Psoas muscle (tissue), 8 donors: ENCODE results near the gene VPS35L. TPM values are rescaled to one million over a fixed set of nuclear protein-coding genes. Genes with fewer than 3 reads are reported as not detected.

Experiments
- ATAC-seq, 4 donors: fragments of 200-7000 bp; cut with Tn5 transposase; one replicate each; pipeline ENCODE4 v1.9.1; 2020; ENCODE audit warnings: moderate library complexity in 3 of 4, mild to moderate bottlenecking in 2 of 4
- DNase-seq, 2 donors: peaks; one replicate each; pipeline ENCODE4 v3.0.0-alpha.2; 2020
- H3K27ac ChIP-seq: fragments of 200-600 bp; one replicate; pipeline ENCODE4 v1.8.0; 2022
- H3K27me3 ChIP-seq, 3 donors: fragments of 200-600 bp in 1 of 3; one replicate each; pipeline versions ENCODE4 v1.6.1 to v1.8.0; 2013 to 2022; ENCODE audit warnings: low read length in 2 of 3, mild to moderate bottlenecking in 2 of 3, moderate library complexity in 1 of 3; ENCODE audit not compliant: insufficient read depth in 3 of 3
- H3K36me3 ChIP-seq, 2 donors: fragments of 200-600 bp in 1 of 2; one replicate each; pipeline versions ENCODE4 v1.6.1 to v1.8.0; 2013 to 2022; ENCODE audit warnings: low read depth in 1 of 2, mild to moderate bottlenecking in 1 of 2, moderate library complexity in 1 of 2; ENCODE audit not compliant: insufficient read depth in 1 of 2
- H3K4me1 ChIP-seq: fragments of 200-600 bp; one replicate; pipeline ENCODE4 v1.8.0; 2022
- H3K4me3 ChIP-seq: fragments of 200-600 bp; one replicate; pipeline ENCODE4 v1.8.0; 2022; ENCODE audit warnings: mild to moderate bottlenecking
- H3K9me3 ChIP-seq: fragments of 200-600 bp; one replicate; pipeline ENCODE4 v1.8.0; 2022
- CTCF ChIP-seq: fragments of 200-600 bp; IDR thresholded peaks from one replicate; pipeline ENCODE4 v1.8.0; 2022; ENCODE audit warnings: antibody characterized with exemption
- WGBS, 3 donors: extraction: QIAGEN DNeasy Blood & Tissue Kit; methylation state at CpG; one replicate each; pipeline versions ENCODE4 v1.1.6 to v1.1.7; 2013; 5-methylcytosine and 5-hydroxymethylcytosine counted together
- intact Hi-C, 2 donors: fragments of 100-400 bp; cut with DNase I; formaldehyde crosslinking; loops; one replicate each; pipeline versions ENCODE4 v1.11.0 to v1.14.2; 2022
- polyA plus RNA-seq, 3 donors: library from polyadenylated mRNA; stranded (reverse); fragments of 200-250 nt; gene quantifications; one replicate each; pipeline ENCODE4 v1.2.3, GENCODE V29; 2013
- total RNA-seq, 4 donors: library from RNA; stranded (reverse); fragmentation: NEBNext Ultra II Directional in 2 of 4; extraction: Animal tissue kit (Norgen Biotek cat#: 25700) in 2 of 4; gene quantifications; one replicate each; pipeline versions ENCODE4 v1.2.1 to v1.2.4, GENCODE V29; 2021 to 2023
- donor health status: healthy with polysubstance abuse.
- donor health status: DM: no; HTN: no; CAD: no; lungs with moderate emphysema.
- donor health status: Bipolar disorder and iron deficiency.
- donor health status: healthy.
- donor health status: DM: yes; HTN: yes; CAD: no.
- donor health status: DM: no; HTN: no; CAD: no.
- donor health status: DM: no; HTN: no; CAD: no.
- donor health status: DM: yes; HTN: yes; CAD: no.

The VPS35L gene
- total and polyA plus RNA-seq, 7 donors, result 12.6 to 34.6 (median 27.8) TPM

- TF ChIP-seq CTCF, result no peak
- Histone ChIP-seq H3K9me3 (no peaks in the 10 kb centered on the region), H3K4me1 (no peaks in the 10 kb centered on the region), H3K27me3 (no peaks in the 10 kb centered on the region), H3K4me3 (no peak overlapping the region), H3K36me3 (peaks cover 4 to 72% of the 10 kb centered on the region in 2 donors), H3K27ac (peak overlapping the region; percentile 48)
- ATAC-seq, result no peak
- DNase-seq, result no peak
- 53 to 76% (median 66%) methylated on average over 13 of the region's 13 CpGs for WGBS, 3 donors
- intact Hi-C loops, result no loop called here
Measured at GRCh38 chr16:19710991-19711545, 155.6 kb downstream of the VPS35L start.

GRCh38 chr16:19711643-19712042 lies 156.1 kb downstream of the VPS35L start:
- Histone ChIP-seq H3K4me1 (peaks cover 3% of the 10 kb centered on the region), H3K4me3 (no peak overlapping the region), H3K27ac (no peak overlapping the region), H3K9me3 (no peaks in the 10 kb centered on the region), H3K27me3 (no peaks in the 10 kb centered on the region), H3K36me3 (peaks cover 4 to 71% of the 10 kb centered on the region in 2 donors)
- 93% methylated on average over 12 of the region's 12 CpGs for WGBS, 3 donors
- intact Hi-C loops, result no loop called here
- DNase-seq (no peak), ATAC-seq (no peak)
- TF ChIP-seq CTCF, result no peak

- no peak for TF ChIP-seq CTCF
- Histone ChIP-seq H3K27ac (no peak overlapping the region), H3K4me3 (no peak overlapping the region), H3K4me1 (peaks cover 12% of the 10 kb centered on the region), H3K9me3 (no peaks in the 10 kb centered on the region), H3K27me3 (no peaks in the 10 kb centered on the region), H3K36me3 (peaks cover 4 to 64% of the 10 kb centered on the region in 2 donors)
- WGBS, 3 donors, result 90 to 94% (median 93%) methylated on average over 11 of the region's 11 CpGs
- intact Hi-C loops, result no loop called here
- DNase-seq (no peak), ATAC-seq (no peak)
Measured at GRCh38 chr16:19712418-19713058, 157.0 kb downstream of the VPS35L start.

- no peak for DNase-seq
- no peak for TF ChIP-seq CTCF
- ATAC-seq, result no peak
- Histone ChIP-seq H3K36me3 (peaks cover 4 to 58% of the 10 kb centered on the region in 2 donors), H3K4me1 (peaks cover 12% of the 10 kb centered on the region), H3K27me3 (no peaks in the 10 kb centered on the region), H3K4me3 (no peak overlapping the region), H3K27ac (no peak overlapping the region), H3K9me3 (no peaks in the 10 kb centered on the region)
- 91 to 93% (median 91%) methylated on average over 6 of the region's 6 CpGs for WGBS, 3 donors
- intact Hi-C loops, result no loop called here
Measured at GRCh38 chr16:19713697-19714096, 158.2 kb downstream of the VPS35L start.

- ATAC-seq, result no peak
- peaks cover 12% of the 10 kb centered on the region for H3K4me1 ChIP-seq
- no peaks in the 10 kb centered on the region for H3K27me3 ChIP-seq
- no peaks in the 10 kb centered on the region for H3K9me3 ChIP-seq
- TF ChIP-seq CTCF, result no peak
- H3K36me3 ChIP-seq, result peaks cover 4 to 39% of the 10 kb centered on the region in 2 donors
- intact Hi-C loops, result loop anchor here (5.0 kb wide), 3 partner anchors 92 to 167 kb away; partner anchors contain the start of gene GPRC5B (in 1 of the 2)
- no peak for DNase-seq
- 84 to 89% (median 87%) methylated on average over 5 of the region's 5 CpGs for WGBS, 3 donors
- H3K4me3 ChIP-seq, result no peak overlapping the region
- no peak overlapping the region for H3K27ac ChIP-seq
Measured at GRCh38 chr16:19715566-19715965, 160.1 kb downstream of the VPS35L start.
